Activated naive CD4-positive, alpha-beta T cell treated with Interleukin-2 at 50 U/mL for 16 hours (primary cell): ENCODE data around the gene LENG9.

Source experiments
- DNase-seq: peaks from one replicate; pipeline ENCODE4 v3.0.0-alpha.2; 2020

LENG9 gene

GRCh38 chr19:54420068-54420382, 43.6 kb downstream of the LENG9 start:
- DNase-seq: no peak

GRCh38 chr19:54418930-54419800, 44.4 kb downstream of the LENG9 start:
- no peak for DNase-seq

GRCh38 chr19:54418030-54418929, 45.3 kb downstream of the LENG9 start:
- DNase-seq: no peak

- DNase-seq: no peak
Observed at GRCh38 chr19:54416695-54417491, 46.7 kb downstream of the LENG9 start.

GRCh38 chr19:54415901-54416673, 47.5 kb downstream of the LENG9 start:
- DNase-seq: no peak

GRCh38 chr19:54415208-54415900, 48.2 kb downstream of the LENG9 start, which contains the start of gene TTYH1:
TTYH1 (plus strand) TSS chr19:54415464; CDS start chr19:54415553, 89 bp downstream.
- peak; percentile 33 for DNase-seq

GRCh38 chr19:54414156-54414555, 49.4 kb downstream of the LENG9 start:
- no peak for DNase-seq

GRCh38 chr19:54412877-54413276, 50.7 kb downstream of the LENG9 start:
- DNase-seq: no peak
